Karpas-422 (cell line): ENCODE data around the gene MTCL1. TPM values are rescaled to one million over a fixed set of nuclear protein-coding genes. Genes with fewer than 3 reads are reported as not detected.

ENCODE experiments used
- small RNA-seq: library from RNA; depleted of rRNA; stranded (forward); fragments of <200 nt; gene quantifications from one replicate; pipeline ENCODE3, GENCODE V24; 2014
- total RNA-seq: library from RNA; depleted of rRNA; stranded (reverse); fragments of >200 nt; shearing (Covaris generic); gene quantifications from 2 replicates; pipeline ENCODE4 v1.2.3, GENCODE V29; 2014; ENCODE audit warnings: low replicate concordance; rRNA removed

The MTCL1 gene
- total RNA-seq, 1 experiment from 2014 or later, result 2.9 TPM

Small RNAs within 50 kb of the gene (small RNA-seq; reads per million reads assigned to genes)
- not detected for gene RF00019

Other genes with a start within 250 kb of the MTCL1 start
- gene RAB12, start 96.1 kb upstream of the MTCL1 start, total RNA-seq, result 11.9 and 17.2 TPM in 2 replicates